Calu3 (cell line): Measurements from ENCODE around the gene EEF2. TPM values are rescaled to one million over a fixed set of nuclear protein-coding genes. Genes with fewer than 3 reads are reported as not detected.

Experiments used
- BruUV-seq: library from RNA; stranded (reverse); fragments of 400-500 nt; replicated peaks from 2 replicates; lab custom pipeline; 2021; lab: Mats Ljungman, UMichigan
- CTCF ChIA-PET: fragments of 300-600 bp; sonication (Branson Sonifier 250); formaldehyde crosslinking; loops from one replicate; lab custom pipeline; 2022; ENCODE audit warnings: antibody characterized with exemption; lab: Charles Lee
- DNase-seq: peaks from one replicate; pipeline ENCODE4 v3.0.0; 2022
- H3K27ac Mint-ChIP-seq: one replicate; pipeline ENCODE4 v1.8.0; 2022; ENCODE audit warnings: mixed read lengths; ENCODE audit not compliant: unreplicated experiment
- H3K27me3 Mint-ChIP-seq: one replicate; pipeline ENCODE4 v1.8.0; 2022; ENCODE audit warnings: mixed read lengths; ENCODE audit not compliant: unreplicated experiment
- H3K36me3 Mint-ChIP-seq: one replicate; pipeline ENCODE4 v1.8.0; 2022; ENCODE audit warnings: mild to moderate bottlenecking, moderate library complexity, mixed read lengths; ENCODE audit not compliant: insufficient read depth, unreplicated experiment
- H3K4me1 Mint-ChIP-seq: one replicate; pipeline ENCODE4 v1.8.0; 2022; ENCODE audit warnings: mild to moderate bottlenecking, low read depth, mixed read lengths; ENCODE audit not compliant: unreplicated experiment
- H3K4me3 Mint-ChIP-seq: one replicate; pipeline ENCODE4 v1.8.0; 2022; ENCODE audit warnings: mild to moderate bottlenecking, low read depth, moderate library complexity, mixed read lengths; ENCODE audit not compliant: unreplicated experiment
- H3K9me3 Mint-ChIP-seq: one replicate; pipeline ENCODE4 v1.8.0; 2022; ENCODE audit warnings: low read depth, mixed read lengths; ENCODE audit not compliant: unreplicated experiment
- intact Hi-C: fragments of 100-400 bp; cut with micrococcal nuclease; formaldehyde crosslinking; loops from one replicate; pipeline ENCODE4 v1.10.0; 2022; ENCODE audit not compliant: unreplicated experiment
- total RNA-seq: library from RNA; stranded (reverse); gene quantifications from 2 replicates; pipeline ENCODE4 v1.2.3, GENCODE V29; 2022
- TF ChIP-seq, protein P1 (sequence below): fragments of 200-600 bp; IDR thresholded peaks from one replicate; pipeline ENCODE4 v1.8.0; 2022; ENCODE audit warnings: antibody characterized with exemption; ENCODE audit not compliant: unreplicated experiment

The EEF2 gene
- total RNA-seq, 1 experiment from 2014 or later, result 1,166 TPM

DNA sequence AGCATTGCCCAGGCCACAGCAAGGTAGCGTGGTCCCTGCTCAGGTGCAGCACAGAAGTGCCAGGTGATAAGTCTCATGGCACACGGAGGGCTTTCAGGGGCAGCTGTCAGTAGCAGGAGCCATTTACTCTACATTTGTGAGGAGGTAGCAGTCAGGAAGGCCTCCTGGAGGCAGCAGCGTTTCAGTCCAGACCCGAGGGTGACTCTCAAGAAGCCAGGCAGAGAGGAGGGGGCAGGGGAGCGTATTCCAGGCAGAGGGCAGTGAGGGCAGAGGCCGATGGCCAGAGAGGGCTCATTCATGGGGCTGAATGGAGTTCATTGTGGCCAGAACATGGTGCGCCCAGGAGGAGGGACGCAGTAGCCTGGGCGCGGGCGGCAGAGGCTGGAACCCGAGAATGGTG, 31.2 kb upstream of the EEF2 start:
- Mint-ChIP-seq H3K4me1 (no peaks in the 10 kb centered on the region), H3K27ac (no peak overlapping the region), H3K36me3 (peaks cover 26% of the 10 kb centered on the region), H3K4me3 (no peak overlapping the region), H3K27me3 (no peaks in the 10 kb centered on the region), H3K9me3 (no peaks in the 10 kb centered on the region)
- TF ChIP-seq, protein P1, sequence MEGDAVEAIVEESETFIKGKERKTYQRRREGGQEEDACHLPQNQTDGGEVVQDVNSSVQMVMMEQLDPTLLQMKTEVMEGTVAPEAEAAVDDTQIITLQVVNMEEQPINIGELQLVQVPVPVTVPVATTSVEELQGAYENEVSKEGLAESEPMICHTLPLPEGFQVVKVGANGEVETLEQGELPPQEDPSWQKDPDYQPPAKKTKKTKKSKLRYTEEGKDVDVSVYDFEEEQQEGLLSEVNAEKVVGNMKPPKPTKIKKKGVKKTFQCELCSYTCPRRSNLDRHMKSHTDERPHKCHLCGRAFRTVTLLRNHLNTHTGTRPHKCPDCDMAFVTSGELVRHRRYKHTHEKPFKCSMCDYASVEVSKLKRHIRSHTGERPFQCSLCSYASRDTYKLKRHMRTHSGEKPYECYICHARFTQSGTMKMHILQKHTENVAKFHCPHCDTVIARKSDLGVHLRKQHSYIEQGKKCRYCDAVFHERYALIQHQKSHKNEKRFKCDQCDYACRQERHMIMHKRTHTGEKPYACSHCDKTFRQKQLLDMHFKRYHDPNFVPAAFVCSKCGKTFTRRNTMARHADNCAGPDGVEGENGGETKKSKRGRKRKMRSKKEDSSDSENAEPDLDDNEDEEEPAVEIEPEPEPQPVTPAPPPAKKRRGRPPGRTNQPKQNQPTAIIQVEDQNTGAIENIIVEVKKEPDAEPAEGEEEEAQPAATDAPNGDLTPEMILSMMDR, result no peak
- CTCF ChIA-PET, result interaction anchor here (0.6 kb wide), 1 partner anchor 48 kb away, joined by 6 read pairs; no protein-coding TSS in a partner anchor
- no TSS peak for BruUV-seq
- DNase-seq, result no peak
- intact Hi-C loops, result no loop called here

DNA sequence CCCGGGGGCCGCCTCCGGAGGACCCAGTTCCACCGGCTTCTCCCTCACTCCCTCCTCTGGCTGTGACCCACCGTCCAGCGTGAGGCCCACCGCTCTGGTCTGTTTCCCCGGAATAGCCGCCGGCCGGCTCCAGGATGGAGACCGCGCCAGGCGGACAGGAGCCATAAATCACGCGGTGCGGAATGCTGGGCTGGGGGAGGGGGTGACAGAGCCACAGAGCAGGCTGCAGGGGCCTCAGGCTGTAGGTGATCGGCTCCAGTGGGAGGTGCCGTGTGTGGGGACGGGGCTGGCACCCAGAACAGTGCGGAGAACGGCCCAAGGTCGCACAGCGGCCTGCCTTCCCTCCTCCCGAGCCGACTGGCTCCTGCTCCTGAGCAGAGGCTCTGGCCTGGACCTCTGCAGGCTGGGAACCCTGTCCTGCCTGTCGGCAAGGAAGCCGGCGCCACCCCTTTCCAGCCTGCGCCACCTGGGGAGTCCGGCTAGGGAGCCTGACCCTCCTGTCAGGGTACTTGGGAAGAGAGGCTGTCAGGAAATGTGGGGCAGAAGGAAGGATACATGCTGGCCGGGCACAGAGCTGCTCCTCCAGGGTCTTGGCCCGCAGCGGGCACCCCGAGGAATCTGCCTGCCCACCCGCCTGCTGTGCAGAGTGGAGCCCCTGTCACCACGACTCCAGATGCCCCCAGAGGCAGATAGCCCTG, 30.6 kb upstream of the EEF2 start:
- intact Hi-C loops, result no loop called here
- TF ChIP-seq, protein P1, result no peak
- Mint-ChIP-seq H3K9me3 (no peaks in the 10 kb centered on the region), H3K4me3 (no peak overlapping the region), H3K27ac (no peak overlapping the region), H3K4me1 (no peaks in the 10 kb centered on the region), H3K27me3 (no peaks in the 10 kb centered on the region), H3K36me3 (peaks cover 31% of the 10 kb centered on the region)
- BruUV-seq, result no TSS peak
- CTCF ChIA-PET, result no interaction called here
- DNase-seq, result no peak

DNA sequence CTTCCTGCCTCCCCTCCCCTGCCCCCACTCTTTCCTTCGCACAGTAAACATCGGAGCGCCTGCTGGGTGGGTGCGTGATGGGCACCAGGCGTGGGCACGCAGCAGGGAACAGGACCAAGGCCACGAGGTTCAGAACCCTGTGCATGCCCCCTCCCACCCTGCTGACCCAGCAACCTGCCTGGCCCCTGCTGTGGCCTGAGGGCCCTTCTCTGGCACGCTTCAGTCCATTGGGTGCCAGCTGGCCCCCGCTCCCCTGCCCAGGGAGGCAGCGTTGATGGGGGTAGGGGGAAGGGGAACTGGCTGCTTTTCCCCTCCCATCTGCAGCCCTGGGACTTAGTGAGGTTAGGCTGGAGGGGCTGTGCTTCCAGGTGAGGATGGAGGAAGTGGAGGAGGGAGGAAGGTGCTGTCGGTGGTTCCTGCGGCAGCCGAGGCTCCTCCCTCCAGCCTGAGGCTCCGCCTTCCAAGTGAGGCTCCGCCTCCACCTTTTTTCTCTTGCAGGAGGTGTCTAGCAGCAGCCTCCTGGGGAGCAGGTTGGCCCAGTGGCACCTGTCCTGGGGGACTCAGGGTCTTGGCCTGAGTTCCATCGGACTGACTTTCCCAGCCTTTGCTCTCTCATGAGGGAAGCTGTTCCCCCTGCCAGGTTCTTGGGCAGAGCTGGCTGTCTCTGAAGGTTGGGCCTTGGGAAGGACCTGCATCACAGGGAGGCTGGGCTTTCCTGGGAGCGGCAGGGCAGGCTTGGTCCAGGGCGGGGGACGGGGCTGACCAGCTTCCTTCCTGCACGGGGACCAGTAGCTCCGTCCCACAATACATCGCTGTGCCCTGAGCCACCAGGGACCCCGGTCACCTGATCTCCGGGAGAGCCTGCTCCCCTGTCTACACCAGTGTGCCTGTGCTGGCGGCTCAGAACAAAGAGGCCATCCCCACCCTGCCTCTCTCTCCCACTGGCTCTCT, 29.6 kb upstream of the EEF2 start:
- Mint-ChIP-seq H3K4me1 (no peaks in the 10 kb centered on the region), H3K9me3 (no peaks in the 10 kb centered on the region), H3K4me3 (no peak overlapping the region), H3K36me3 (peaks cover 33% of the 10 kb centered on the region), H3K27ac (no peak overlapping the region), H3K27me3 (no peaks in the 10 kb centered on the region)
- BruUV-seq, result no TSS peak
- no peak for DNase-seq
- intact Hi-C loops, result no loop called here
- TF ChIP-seq, protein P1, result no peak
- CTCF ChIA-PET, result no interaction called here

DNA sequence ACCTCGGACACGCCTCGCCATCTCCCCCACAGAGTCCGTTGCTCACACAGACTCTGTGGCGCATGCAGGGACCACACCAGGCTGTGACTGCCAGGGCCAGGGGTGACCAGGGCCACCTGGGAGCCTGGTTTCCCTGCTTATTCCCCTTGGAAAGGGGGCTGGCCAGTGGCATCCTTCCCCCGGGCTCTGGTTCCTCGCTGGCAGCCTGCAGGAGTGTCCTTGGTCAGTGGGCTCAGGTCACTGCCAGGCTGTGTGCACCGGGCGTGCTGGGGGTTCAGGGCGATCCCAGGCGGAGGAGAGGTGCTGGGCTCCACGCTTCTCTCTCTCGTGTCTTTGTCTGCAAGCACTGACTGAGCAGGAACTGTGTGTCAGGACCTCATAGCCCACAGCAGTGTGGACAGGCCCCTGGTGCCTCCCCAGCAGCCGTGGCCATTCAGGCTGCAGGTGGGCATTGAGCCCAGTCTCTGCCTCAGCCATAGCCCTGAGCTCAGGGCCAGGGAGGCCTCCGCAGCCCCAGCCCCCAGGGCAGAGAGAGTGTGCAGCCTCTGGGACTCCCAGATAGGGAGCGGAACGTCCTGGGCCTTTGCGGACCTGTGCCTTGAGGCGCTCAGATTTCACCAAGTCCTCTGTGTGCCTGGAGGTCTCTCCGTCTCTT, 28.8 kb upstream of the EEF2 start:
- Mint-ChIP-seq H3K27ac (no peak overlapping the region), H3K9me3 (no peaks in the 10 kb centered on the region), H3K36me3 (peaks cover 36% of the 10 kb centered on the region), H3K27me3 (no peaks in the 10 kb centered on the region), H3K4me1 (no peaks in the 10 kb centered on the region), H3K4me3 (no peak overlapping the region)
- no peak for DNase-seq
- TF ChIP-seq, protein P1, result no peak
- CTCF ChIA-PET, result no interaction called here
- intact Hi-C loops, result no loop called here
- BruUV-seq, result no TSS peak
